ENCODE measurements around the gene ANO4.
A peak's percentile ranks its signal among the peaks of the same experiment; 100 is the strongest.

The ANO4 gene

GRCh38 chr12:101019667-101020066 lies 225.1 kb downstream of the ANO4 start:
- no peak overlapping the region for H2BK15ac ChIP-seq (ENCODE audit: low read length)
- no peak overlapping the region for H4K91ac ChIP-seq (ENCODE audit: low read depth, low read length, poor library complexity)
- no peak overlapping the region for H3K27ac ChIP-seq (replicated peaks; ENCODE audit: low read length)

GRCh38 chr12:101021442-101021841 lies 226.9 kb downstream of the ANO4 start:
- Histone ChIP-seq H3K14ac (ENCODE audit: low read length) (no peak overlapping the region), H3K23ac (ENCODE audit: low read depth, low read length, poor library complexity) (no peak overlapping the region), H2BK5ac (ENCODE audit: low read length) (no peak overlapping the region), H3K9ac (ENCODE audit: low read depth, low read length, poor library complexity) (no peak overlapping the region), H2BK120ac (ENCODE audit: low read depth, low read length) (no peak overlapping the region), H3K4me2 (ENCODE audit: insufficient read depth, low read length, poor library complexity, severe bottlenecking) (no peak overlapping the region), H4K91ac (ENCODE audit: low read depth, low read length, poor library complexity) (no peak overlapping the region), H2BK15ac (ENCODE audit: low read length) (no peak overlapping the region), H3K18ac (ENCODE audit: low read length) (no peak overlapping the region), H4K8ac (ENCODE audit: low read depth, low read length) (no peak overlapping the region), H2AK5ac (ENCODE audit: low read depth, low read length) (no peak overlapping the region), H2BK12ac (ENCODE audit: low read length) (no peak overlapping the region), H3K9me3 (replicated peaks in 1 of 2; ENCODE audit: control insufficient read depth in 2 of 2, insufficient read depth in 1 of 2, low read depth in 1 of 2, low read length in 2 of 2) (no peaks in the 10 kb centered on the region), H3K36me3 (replicated peaks in 1 of 2; ENCODE audit: control insufficient read depth in 2 of 2, insufficient read depth in 2 of 2, low read length in 2 of 2) (no peaks in the 10 kb centered on the region), H3K27me3 (ENCODE audit: control insufficient read depth in 3 of 3, insufficient read depth in 3 of 3, low read depth in 1 of 3, low read length in 3 of 3) (no peaks in the 10 kb centered on the region), H2AFZ (ENCODE audit: low read length) (no peak overlapping the region), H3K4me3 (ENCODE audit: low read length in 2 of 2) (no peak overlapping the region), H3K4ac (ENCODE audit: low read length) (no peak overlapping the region), H3K79me1 (ENCODE audit: low read depth, low read length) (no peaks in the 10 kb centered on the region), H3K27ac (replicated peaks; ENCODE audit: low read length) (no peak overlapping the region), H3K4me1 (ENCODE audit: control insufficient read depth in 2 of 2, insufficient read depth in 1 of 2, low read depth in 1 of 2, low read length in 2 of 2) (no peaks in the 10 kb centered on the region)
- no peak for DNase-seq (ENCODE audit: low spot score)
- whole genome bisulfite sequencing, 2 donors (ENCODE audit: extremely low coverage in 2 of 2, insufficient read length in 2 of 2, insufficient replicate concordance in 1 of 2) = no CpG with 5 or more reads among the region's 3 CpGs

More at GRCh38 chr12:101019667-101020066, 225.1 kb downstream of the ANO4 start:
- no peaks in the 10 kb centered on the region for H3K36me3 ChIP-seq (replicated peaks in 1 of 2; ENCODE audit: control insufficient read depth in 2 of 2, insufficient read depth in 2 of 2, low read length in 2 of 2)
- no peak overlapping the region for H3K4ac ChIP-seq (ENCODE audit: low read length)
- H2AK5ac ChIP-seq (ENCODE audit: low read depth, low read length) = no peak overlapping the region
- no peaks in the 10 kb centered on the region for H3K27me3 ChIP-seq (ENCODE audit: control insufficient read depth in 3 of 3, insufficient read depth in 3 of 3, low read depth in 1 of 3, low read length in 3 of 3)
- DNase-seq (ENCODE audit: low spot score) = no peak
- H3K79me1 ChIP-seq (ENCODE audit: low read depth, low read length) = no peaks in the 10 kb centered on the region
- no peak overlapping the region for H3K9ac ChIP-seq (ENCODE audit: low read depth, low read length, poor library complexity)
- H2BK5ac ChIP-seq (ENCODE audit: low read length) = no peak overlapping the region
- no peak overlapping the region for H3K23ac ChIP-seq (ENCODE audit: low read depth, low read length, poor library complexity)
- no CpG with 5 or more reads among the region's 3 CpGs for WGBS, 2 donors (ENCODE audit: extremely low coverage in 2 of 2, insufficient read length in 2 of 2, insufficient replicate concordance in 1 of 2)
- H3K18ac ChIP-seq (ENCODE audit: low read length) = no peak overlapping the region
- no peak overlapping the region for H3K4me2 ChIP-seq (ENCODE audit: insufficient read depth, low read length, poor library complexity, severe bottlenecking)
- no peak overlapping the region for H3K4me3 ChIP-seq (ENCODE audit: low read length in 2 of 2)
- H3K4me1 ChIP-seq (ENCODE audit: control insufficient read depth in 2 of 2, insufficient read depth in 1 of 2, low read depth in 1 of 2, low read length in 2 of 2) = no peaks in the 10 kb centered on the region
- no peak overlapping the region for H2BK12ac ChIP-seq (ENCODE audit: low read length)
- no peak overlapping the region for H4K8ac ChIP-seq (ENCODE audit: low read depth, low read length)
- H3K9me3 ChIP-seq (replicated peaks in 1 of 2; ENCODE audit: control insufficient read depth in 2 of 2, insufficient read depth in 1 of 2, low read depth in 1 of 2, low read length in 2 of 2) = no peaks in the 10 kb centered on the region
- no peak overlapping the region for H3K14ac ChIP-seq (ENCODE audit: low read length)
- H2AFZ ChIP-seq (ENCODE audit: low read length) = no peak overlapping the region
- H2BK120ac ChIP-seq (ENCODE audit: low read depth, low read length) = no peak overlapping the region

- H2BK12ac ChIP-seq (ENCODE audit: low read length) = no peak overlapping the region
- H2AFZ ChIP-seq (ENCODE audit: low read length) = no peak overlapping the region
- H4K8ac ChIP-seq (ENCODE audit: low read depth, low read length) = no peak overlapping the region
- no peak overlapping the region for H3K14ac ChIP-seq (ENCODE audit: low read length)
- no peak overlapping the region for H2BK15ac ChIP-seq (ENCODE audit: low read length)
- H3K27ac ChIP-seq (replicated peaks; ENCODE audit: low read length) = no peak overlapping the region
- DNase-seq (ENCODE audit: low spot score) = no peak
- H3K18ac ChIP-seq (ENCODE audit: low read length) = no peak overlapping the region
- peaks cover 0 to 1% of the 10 kb centered on the region in 2 donors for H3K4me1 ChIP-seq (ENCODE audit: control insufficient read depth in 2 of 2, insufficient read depth in 1 of 2, low read depth in 1 of 2, low read length in 2 of 2)
- H3K27me3 ChIP-seq (ENCODE audit: control insufficient read depth in 3 of 3, insufficient read depth in 3 of 3, low read depth in 1 of 3, low read length in 3 of 3) = no peaks in the 10 kb centered on the region
- H2BK5ac ChIP-seq (ENCODE audit: low read length) = no peak overlapping the region
- no peak overlapping the region for H2BK120ac ChIP-seq (ENCODE audit: low read depth, low read length)
- no peaks in the 10 kb centered on the region for H3K36me3 ChIP-seq (replicated peaks in 1 of 2; ENCODE audit: control insufficient read depth in 2 of 2, insufficient read depth in 2 of 2, low read length in 2 of 2)
- no peak overlapping the region for H3K4me2 ChIP-seq (ENCODE audit: insufficient read depth, low read length, poor library complexity, severe bottlenecking)
- no peak overlapping the region for H4K91ac ChIP-seq (ENCODE audit: low read depth, low read length, poor library complexity)
- H3K4ac ChIP-seq (ENCODE audit: low read length) = no peak overlapping the region
- no peak overlapping the region for H3K4me3 ChIP-seq (ENCODE audit: low read length in 2 of 2)
- H2AK5ac ChIP-seq (ENCODE audit: low read depth, low read length) = no peak overlapping the region
- H3K79me1 ChIP-seq (ENCODE audit: low read depth, low read length) = no peaks in the 10 kb centered on the region
- no peak overlapping the region for H3K23ac ChIP-seq (ENCODE audit: low read depth, low read length, poor library complexity)
- no peak overlapping the region for H3K9ac ChIP-seq (ENCODE audit: low read depth, low read length, poor library complexity)
- no peaks in the 10 kb centered on the region for H3K9me3 ChIP-seq (replicated peaks in 1 of 2; ENCODE audit: control insufficient read depth in 2 of 2, insufficient read depth in 1 of 2, low read depth in 1 of 2, low read length in 2 of 2)
Measured at GRCh38 chr12:101021911-101022388, 227.4 kb downstream of the ANO4 start.

GRCh38 chr12:101027200-101027599 lies 232.6 kb downstream of the ANO4 start:
- Histone ChIP-seq H3K4me2 (ENCODE audit: insufficient read depth, low read length, poor library complexity, severe bottlenecking) (no peak overlapping the region), H3K4me3 (ENCODE audit: low read length in 2 of 2) (no peak overlapping the region), H2BK15ac (ENCODE audit: low read length) (no peak overlapping the region), H3K14ac (ENCODE audit: low read length) (no peak overlapping the region), H3K23ac (ENCODE audit: low read depth, low read length, poor library complexity) (no peak overlapping the region), H3K9me3 (replicated peaks in 1 of 2; ENCODE audit: control insufficient read depth in 2 of 2, insufficient read depth in 1 of 2, low read depth in 1 of 2, low read length in 2 of 2) (no peaks in the 10 kb centered on the region), H2BK120ac (ENCODE audit: low read depth, low read length) (no peak overlapping the region), H3K18ac (ENCODE audit: low read length) (peak overlapping the region; percentile 80), H3K4ac (ENCODE audit: low read length) (no peak overlapping the region), H4K8ac (ENCODE audit: low read depth, low read length) (no peak overlapping the region), H3K27me3 (ENCODE audit: control insufficient read depth in 3 of 3, insufficient read depth in 3 of 3, low read depth in 1 of 3, low read length in 3 of 3) (no peaks in the 10 kb centered on the region), H3K27ac (replicated peaks; ENCODE audit: low read length) (no peak overlapping the region), H3K9ac (ENCODE audit: low read depth, low read length, poor library complexity) (no peak overlapping the region), H2AK5ac (ENCODE audit: low read depth, low read length) (no peak overlapping the region), H2BK12ac (ENCODE audit: low read length) (peak overlapping the region; percentile 97), H4K91ac (ENCODE audit: low read depth, low read length, poor library complexity) (peak overlapping the region; percentile 38), H3K36me3 (replicated peaks in 1 of 2; ENCODE audit: control insufficient read depth in 2 of 2, insufficient read depth in 2 of 2, low read length in 2 of 2) (no peaks in the 10 kb centered on the region), H3K4me1 (ENCODE audit: control insufficient read depth in 2 of 2, insufficient read depth in 1 of 2, low read depth in 1 of 2, low read length in 2 of 2) (peaks cover 0 to 7% of the 10 kb centered on the region in 2 donors), H3K79me1 (ENCODE audit: low read depth, low read length) (no peaks in the 10 kb centered on the region), H2AFZ (ENCODE audit: low read length) (no peak overlapping the region), H2BK5ac (ENCODE audit: low read length) (peak overlapping the region; percentile 42)
- DNase-seq (ENCODE audit: low spot score) = no peak
- no CpG with 5 or more reads among the region's 3 CpGs for WGBS, 2 donors (ENCODE audit: extremely low coverage in 2 of 2, insufficient read length in 2 of 2, insufficient replicate concordance in 1 of 2)
